Activated naive CD8-positive, alpha-beta T cell (primary cell): Measurements from ENCODE around the gene FAM228A.
"Not testable (repeated sequence)": the region's sequence is repeated elsewhere in the genome, so short reads cannot be mapped to it uniquely, and the experiment has no call there.

Source experiments
- H3K27ac Mint-ChIP-seq: one replicate; pipeline ENCODE4 v1.8.0; 2021; ENCODE audit warnings: mixed read lengths
- H3K27me3 Mint-ChIP-seq: one replicate; pipeline ENCODE4 v1.8.0; 2021; ENCODE audit warnings: mixed read lengths
- H3K36me3 Mint-ChIP-seq: one replicate; pipeline ENCODE4 v1.8.0; 2021; ENCODE audit warnings: mixed read lengths
- H3K4me1 Mint-ChIP-seq: one replicate; pipeline ENCODE4 v1.8.0; 2021; ENCODE audit warnings: low read depth, mixed read lengths
- H3K4me3 Mint-ChIP-seq: one replicate; pipeline ENCODE4 v1.8.0; 2021; ENCODE audit warnings: mild to moderate bottlenecking, mixed read lengths
- H3K9me3 Mint-ChIP-seq: one replicate; pipeline ENCODE4 v1.8.0; 2021; ENCODE audit warnings: low read depth, mixed read lengths

FAM228A gene

GRCh38 chr2:24174851-24175277, at the start of gene FAM228A:
FAM228A (plus strand) TSS chr2:24175053; CDS start chr2:24175481, 428 bp downstream.
- Mint-ChIP-seq H3K27me3 (peaks cover 5% of the 10 kb centered on the region), H3K4me3 (no peak within 1 kb of the TSS), H3K4me1 (no peaks in the 10 kb centered on the region), H3K27ac (no peak within 1 kb of the TSS), H3K36me3 (no peaks in the 10 kb centered on the region), H3K9me3 (peaks cover 2% of the 10 kb centered on the region)

DNA sequence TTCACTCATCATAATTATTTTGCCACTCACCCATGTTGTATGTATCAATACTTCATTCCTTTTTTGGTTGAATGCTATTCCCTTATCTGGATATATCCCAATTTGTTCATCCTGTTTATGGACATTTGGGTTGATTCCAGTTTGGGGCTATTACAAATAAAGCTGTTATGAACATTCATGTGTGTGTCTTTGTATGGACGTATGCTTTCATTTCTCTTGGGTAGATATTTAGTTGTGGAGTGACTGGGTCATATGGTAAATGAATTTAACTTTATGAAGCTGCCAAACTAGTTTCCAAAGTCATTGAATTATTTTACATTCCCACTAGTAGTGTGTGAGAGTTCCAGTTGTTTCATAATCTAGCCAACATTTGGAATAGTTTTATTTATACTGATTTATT, 48.9 kb upstream of the FAM228A start:
- Mint-ChIP-seq H3K4me1 (peaks cover 19% of the 10 kb centered on the region), H3K36me3 (no peaks in the 10 kb centered on the region), H3K27ac (no peak overlapping the region), H3K9me3 (no peaks in the 10 kb centered on the region), H3K27me3 (no peaks in the 10 kb centered on the region), H3K4me3 (no peak overlapping the region)

GRCh38 chr2:24132543-24132942, 42.3 kb upstream of the FAM228A start:
- Mint-ChIP-seq H3K4me1 (peaks cover 5% of the 10 kb centered on the region), H3K27me3 (no peaks in the 10 kb centered on the region), H3K27ac (no peak overlapping the region), H3K36me3 (peaks cover 7% of the 10 kb centered on the region), H3K9me3 (peaks cover 8% of the 10 kb centered on the region), H3K4me3 (no peak overlapping the region)

GRCh38 chr2:24140305-24140704, 34.5 kb upstream of the FAM228A start:
- not testable (repeated sequence) for H3K36me3 Mint-ChIP-seq, H3K27ac Mint-ChIP-seq, H3K4me3 Mint-ChIP-seq, H3K27me3 Mint-ChIP-seq, H3K9me3 Mint-ChIP-seq, H3K4me1 Mint-ChIP-seq

GRCh38 chr2:24147364-24147763, 27.5 kb upstream of the FAM228A start:
- Mint-ChIP-seq H3K36me3 (peaks cover 30% of the 10 kb centered on the region), H3K27ac (no peak overlapping the region), H3K9me3 (peaks cover 22% of the 10 kb centered on the region), H3K27me3 (no peaks in the 10 kb centered on the region), H3K4me1 (no peaks in the 10 kb centered on the region), H3K4me3 (no peak overlapping the region)

DNA sequence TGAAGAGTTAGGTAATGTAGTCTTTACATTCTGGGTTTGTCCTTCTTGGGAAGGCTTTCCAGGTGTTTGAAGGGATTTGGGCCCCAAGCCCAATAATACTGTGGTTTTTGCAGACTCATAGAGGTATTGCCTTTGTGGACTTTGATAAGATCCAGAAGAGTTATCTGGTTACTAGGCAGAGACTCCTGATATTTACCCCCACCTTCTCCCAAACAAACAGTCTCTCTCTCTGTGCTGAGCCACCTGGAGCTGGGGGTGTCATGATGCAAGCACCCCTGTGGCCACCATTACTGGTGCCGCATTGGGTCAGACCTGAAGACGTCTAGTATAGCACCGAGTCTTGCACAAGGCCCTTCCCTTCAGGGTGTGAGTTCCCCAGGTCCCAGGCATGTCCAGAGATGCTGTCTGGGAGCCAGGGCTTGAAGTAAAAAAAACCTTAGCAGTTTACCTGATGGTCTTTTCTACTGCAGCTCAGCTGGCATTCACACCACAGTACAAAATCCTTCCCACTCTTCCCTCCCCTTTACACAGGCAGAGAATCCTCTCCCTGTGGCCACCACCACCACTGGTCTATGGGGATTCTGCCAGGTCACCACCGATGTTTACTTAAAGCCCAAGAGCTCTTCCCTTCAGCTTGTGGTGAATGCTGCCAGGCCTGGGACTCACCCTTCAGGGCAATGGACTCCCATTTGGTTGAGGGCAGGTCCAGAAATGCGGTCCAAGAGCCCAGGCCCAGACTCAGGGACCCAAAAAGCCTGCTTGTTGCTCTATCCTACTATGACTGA, 22.2 kb upstream of the FAM228A start:
- no peak overlapping the region for H3K4me3 Mint-ChIP-seq
- H3K27ac Mint-ChIP-seq = no peak overlapping the region
- peaks cover 13% of the 10 kb centered on the region for H3K9me3 Mint-ChIP-seq
- peaks cover 22% of the 10 kb centered on the region for H3K36me3 Mint-ChIP-seq
- no peaks in the 10 kb centered on the region for H3K27me3 Mint-ChIP-seq
- H3K4me1 Mint-ChIP-seq = no peaks in the 10 kb centered on the region

- Mint-ChIP-seq H3K27me3 (no peaks in the 10 kb centered on the region), H3K27ac (no peak overlapping the region), H3K4me1 (no peaks in the 10 kb centered on the region), H3K4me3 (no peak overlapping the region), H3K9me3 (peaks cover 7% of the 10 kb centered on the region), H3K36me3 (peaks cover 19% of the 10 kb centered on the region)
These were observed 21.4 kb upstream of the FAM228A start for GRCh38 chr2:24153478-24153877.

- Mint-ChIP-seq H3K36me3 (peaks cover 10% of the 10 kb centered on the region), H3K9me3 (no peaks in the 10 kb centered on the region), H3K4me1 (no peaks in the 10 kb centered on the region), H3K4me3 (no peak overlapping the region), H3K27me3 (no peaks in the 10 kb centered on the region), H3K27ac (no peak overlapping the region)
These were observed 16.7 kb upstream of the FAM228A start for GRCh38 chr2:24158131-24158530.

GRCh38 chr2:24159708-24160107, 15.1 kb upstream of the FAM228A start:
- peaks cover 10% of the 10 kb centered on the region for H3K36me3 Mint-ChIP-seq
- no peaks in the 10 kb centered on the region for H3K4me1 Mint-ChIP-seq
- no peak overlapping the region for H3K4me3 Mint-ChIP-seq
- no peak overlapping the region for H3K27ac Mint-ChIP-seq
- H3K27me3 Mint-ChIP-seq = no peaks in the 10 kb centered on the region
- no peaks in the 10 kb centered on the region for H3K9me3 Mint-ChIP-seq

DNA sequence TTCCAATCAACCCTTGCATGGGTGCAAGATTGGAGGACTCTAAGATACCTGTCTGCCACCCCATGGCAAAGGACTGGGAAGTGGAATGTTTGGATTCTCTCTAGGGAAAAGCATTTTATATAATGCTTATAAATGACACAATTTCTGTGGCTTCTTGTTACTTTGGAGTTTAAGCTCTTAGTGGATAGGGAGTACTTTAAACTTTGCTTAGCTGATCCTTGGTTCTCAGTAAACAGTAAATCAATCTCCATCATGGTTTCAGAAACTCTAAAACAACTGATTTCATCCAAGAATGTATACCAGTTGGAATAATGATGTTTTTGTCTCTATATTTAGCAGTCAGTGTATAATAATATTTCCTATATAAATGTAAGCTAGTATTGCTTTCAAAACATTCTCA, 14.1 kb upstream of the FAM228A start:
- Mint-ChIP-seq H3K4me3 (no peak overlapping the region), H3K9me3 (no peaks in the 10 kb centered on the region), H3K36me3 (peaks cover 10% of the 10 kb centered on the region), H3K4me1 (no peaks in the 10 kb centered on the region), H3K27ac (no peak overlapping the region), H3K27me3 (no peaks in the 10 kb centered on the region)

DNA sequence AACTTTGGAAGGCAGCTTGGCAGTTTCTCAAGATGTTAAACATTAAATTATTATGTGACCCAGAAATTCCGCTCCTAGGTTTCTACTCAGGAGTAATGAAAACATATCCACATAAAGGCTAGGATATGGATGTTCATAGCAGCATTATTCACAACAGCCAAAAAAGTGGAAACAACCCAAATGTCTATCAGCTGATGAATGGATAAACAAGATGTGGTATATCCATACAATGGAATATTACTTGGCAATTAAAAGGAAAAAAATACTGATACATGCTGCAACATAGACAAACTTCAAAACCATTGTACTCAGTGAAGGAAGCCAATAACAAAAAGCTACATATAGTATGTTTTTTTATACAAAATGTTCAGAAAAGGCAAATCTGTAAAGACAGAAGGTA, 12.4 kb upstream of the FAM228A start:
- Mint-ChIP-seq H3K36me3 (peaks cover 7% of the 10 kb centered on the region), H3K27ac (no peak overlapping the region), H3K4me1 (no peaks in the 10 kb centered on the region), H3K27me3 (no peaks in the 10 kb centered on the region), H3K9me3 (no peaks in the 10 kb centered on the region), H3K4me3 (no peak overlapping the region)

DNA sequence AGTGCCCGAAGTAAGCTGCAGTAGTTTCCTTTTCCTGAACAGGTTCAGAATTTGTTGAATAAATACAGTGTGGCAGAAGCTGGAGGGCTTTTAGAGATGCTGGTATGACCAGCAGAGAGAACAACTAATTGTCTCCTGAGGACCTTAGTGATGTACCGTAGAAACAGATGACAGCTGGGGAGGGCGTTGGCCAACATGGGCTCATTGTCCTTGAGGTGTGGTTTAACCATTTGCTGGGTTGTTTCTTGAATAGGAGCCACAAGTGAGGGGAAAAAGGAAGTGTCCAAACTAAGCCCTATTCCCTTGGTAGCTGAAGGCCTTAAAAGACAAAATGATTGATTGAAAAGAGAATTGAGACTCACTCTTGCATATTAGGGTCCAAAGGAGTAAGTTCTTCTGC, 11.7 kb upstream of the FAM228A start:
- Mint-ChIP-seq H3K27ac (no peak overlapping the region), H3K4me3 (no peak overlapping the region), H3K36me3 (peaks cover 6% of the 10 kb centered on the region), H3K27me3 (no peaks in the 10 kb centered on the region), H3K9me3 (no peaks in the 10 kb centered on the region), H3K4me1 (no peaks in the 10 kb centered on the region)

GRCh38 chr2:24163601-24164000, 11.3 kb upstream of the FAM228A start:
- no peaks in the 10 kb centered on the region for H3K27me3 Mint-ChIP-seq
- H3K4me1 Mint-ChIP-seq = no peaks in the 10 kb centered on the region
- no peak overlapping the region for H3K27ac Mint-ChIP-seq
- H3K36me3 Mint-ChIP-seq = peaks cover 7% of the 10 kb centered on the region
- H3K9me3 Mint-ChIP-seq = no peaks in the 10 kb centered on the region
- H3K4me3 Mint-ChIP-seq = no peak overlapping the region

DNA sequence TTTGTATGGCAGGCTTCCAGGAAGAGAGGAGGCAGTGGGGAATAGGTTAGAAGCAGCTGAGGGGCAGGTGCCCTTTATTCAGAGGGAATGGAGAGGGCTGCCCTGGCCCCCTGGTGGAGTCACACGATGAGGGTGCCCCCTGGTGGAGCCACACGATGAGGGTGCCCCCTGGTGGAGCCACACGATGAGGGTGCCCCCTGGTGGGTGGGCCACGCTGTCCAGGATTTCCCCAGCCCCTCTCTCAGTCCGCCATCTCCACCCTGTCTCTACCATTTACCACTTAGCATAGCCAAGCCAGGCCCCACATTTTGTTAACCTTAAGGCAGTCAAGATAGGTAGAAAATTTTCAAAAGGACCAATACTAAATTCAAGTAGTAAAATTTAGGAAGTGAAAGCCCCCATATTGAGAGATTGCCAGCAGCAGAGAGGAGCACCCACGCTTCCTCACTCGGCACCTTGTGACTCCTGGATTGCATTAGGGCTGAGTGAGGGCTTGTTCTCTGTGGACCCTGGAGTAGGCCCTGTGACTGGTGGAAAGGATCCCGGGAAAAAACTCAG, 10.4 kb upstream of the FAM228A start:
- no peaks in the 10 kb centered on the region for H3K9me3 Mint-ChIP-seq
- no peak overlapping the region for H3K4me3 Mint-ChIP-seq
- no peaks in the 10 kb centered on the region for H3K4me1 Mint-ChIP-seq
- H3K27me3 Mint-ChIP-seq = no peaks in the 10 kb centered on the region
- H3K27ac Mint-ChIP-seq = no peak overlapping the region
- peaks cover 9% of the 10 kb centered on the region for H3K36me3 Mint-ChIP-seq

- Mint-ChIP-seq H3K4me1 (no peaks in the 10 kb centered on the region), H3K27me3 (peaks cover 5% of the 10 kb centered on the region), H3K36me3 (peaks cover 6% of the 10 kb centered on the region), H3K9me3 (peaks cover 2% of the 10 kb centered on the region), H3K4me3 (no peak overlapping the region), H3K27ac (no peak overlapping the region)
These were observed 5.8 kb upstream of the FAM228A start for GRCh38 chr2:24169023-24169422.
